ENCODE data around the gene EPSTI1.
"Not testable (repeated sequence)": the region's sequence is repeated elsewhere in the genome, so short reads cannot be mapped to it uniquely, and the experiment has no call there.

Gene EPSTI1

GRCh38 chr13:43005460-43006236 lies 13.6 kb upstream of the EPSTI1 start:
- DNase-seq, result no peak

GRCh38 chr13:43003729-43004128 lies 11.7 kb upstream of the EPSTI1 start:
- DNase-seq, result no peak

GRCh38 chr13:43003010-43003409 lies 11.0 kb upstream of the EPSTI1 start:
- DNase-seq, result no peak

GRCh38 chr13:43002021-43002420 lies 10.0 kb upstream of the EPSTI1 start:
- DNase-seq, result no peak

- no peak for DNase-seq
Observed at GRCh38 chr13:43000676-43001075, 8.6 kb upstream of the EPSTI1 start.

- DNase-seq, result no peak
Observed at GRCh38 chr13:42999491-42999890, 7.5 kb upstream of the EPSTI1 start.

- no peak for DNase-seq
Observed at GRCh38 chr13:42997381-42997780, 5.3 kb upstream of the EPSTI1 start.

- DNase-seq, result no peak
Observed at GRCh38 chr13:42996584-42996983, 4.5 kb upstream of the EPSTI1 start.

- no peak for DNase-seq
Observed at GRCh38 chr13:42994878-42995277, 2.8 kb upstream of the EPSTI1 start.

- DNase-seq, result no peak
Observed at GRCh38 chr13:42992764-42993122, 702 bp upstream of the EPSTI1 start.

- DNase-seq, result not testable (repeated sequence)
Observed at GRCh38 chr13:42991233-42991897, 676 bp downstream of the EPSTI1 start.

- no peak for DNase-seq
Observed at GRCh38 chr13:42990291-42991232, 1.5 kb downstream of the EPSTI1 start.

- DNase-seq, result no peak
Observed at GRCh38 chr13:42986176-42986574, 5.9 kb downstream of the EPSTI1 start.

GRCh38 chr13:42985312-42986175 lies 6.5 kb downstream of the EPSTI1 start:
- no peak for DNase-seq

- DNase-seq, result no peak
Observed at GRCh38 chr13:42984691-42985090, 7.3 kb downstream of the EPSTI1 start.

GRCh38 chr13:42984026-42984425 lies 8.0 kb downstream of the EPSTI1 start:
- no peak for DNase-seq

GRCh38 chr13:42981853-42982252 lies 10.2 kb downstream of the EPSTI1 start:
- DNase-seq, result no peak

GRCh38 chr13:42981317-42981716 lies 10.7 kb downstream of the EPSTI1 start:
- no peak for DNase-seq

GRCh38 chr13:42977219-42977659 lies 14.8 kb downstream of the EPSTI1 start:
- no peak for DNase-seq

GRCh38 chr13:42976066-42976465 lies 16.0 kb downstream of the EPSTI1 start:
- no peak for DNase-seq

GRCh38 chr13:42973581-42973980 lies 18.5 kb downstream of the EPSTI1 start:
- DNase-seq, result no peak

GRCh38 chr13:42971691-42972347 lies 20.2 kb downstream of the EPSTI1 start:
- no peak for DNase-seq
